Liver (tissue), 9 donors: Measurements from ENCODE around the gene RXRB. TPM values are rescaled to one million over a fixed set of nuclear protein-coding genes. Genes with fewer than 3 reads are reported as not detected.

Source experiments
- DNase-seq: peaks from one replicate; pipeline ENCODE4 v3.0.0-alpha.2; 2017; ENCODE audit warnings: low spot score
- H3K27ac ChIP-seq, 2 donors: one replicate each; pipeline ENCODE4 v1.7.0; 2013; ENCODE audit warnings: inconsistent platforms in 2 of 2, low read length in 2 of 2, control low read depth in 1 of 2, low read depth in 1 of 2, mild to moderate bottlenecking in 1 of 2
- H3K27me3 ChIP-seq, 4 donors: one replicate each; pipeline versions ENCODE4 v1.6.1 to v1.7.0; 2013; ENCODE audit warnings: low read length in 3 of 4, inconsistent platforms in 1 of 4, mild to moderate bottlenecking in 1 of 4, moderate library complexity in 1 of 4; ENCODE audit not compliant: control insufficient read depth in 4 of 4, insufficient read depth in 4 of 4
- H3K36me3 ChIP-seq, 4 donors: one replicate each; pipeline versions ENCODE4 v1.6.1 to v1.7.0; 2013; ENCODE audit warnings: low read length in 3 of 4, mild to moderate bottlenecking in 3 of 4, low read depth in 1 of 4, moderate library complexity in 1 of 4; ENCODE audit not compliant: control insufficient read depth in 4 of 4, insufficient read depth in 3 of 4
- H3K4me1 ChIP-seq, 4 donors: one replicate each; pipeline versions ENCODE4 v1.6.1 to v1.7.0; 2013; ENCODE audit warnings: low read length in 3 of 4, mild to moderate bottlenecking in 3 of 4, moderate library complexity in 1 of 4; ENCODE audit not compliant: control insufficient read depth in 4 of 4, insufficient read depth in 4 of 4
- H3K4me3 ChIP-seq, 3 donors: one replicate each; pipeline versions ENCODE4 v1.6.1 to v1.7.0; 2013; ENCODE audit warnings: low read length in 3 of 3, control low read depth in 1 of 3, low read depth in 1 of 3, mild to moderate bottlenecking in 1 of 3
- H3K9ac ChIP-seq, 2 donors: one replicate each; pipeline ENCODE4 v1.7.0; 2013; ENCODE audit warnings: low read length in 2 of 2, mild to moderate bottlenecking in 2 of 2, moderate library complexity in 2 of 2, control low read depth in 1 of 2, low read depth in 1 of 2
- H3K9me3 ChIP-seq, 4 donors: one replicate each; pipeline versions ENCODE4 v1.6.1 to v1.7.0; 2013; ENCODE audit warnings: low read length in 3 of 4; ENCODE audit not compliant: control insufficient read depth in 4 of 4
- ATF3 ChIP-seq: IDR thresholded peaks from 2 replicates; pipeline ENCODE4 v1.6.1; 2016; ENCODE audit warnings: antibody characterized with exemption
- CTCF ChIP-seq: fragments of 150-350 bp; IDR thresholded peaks from 2 replicates; pipeline ENCODE4 v1.5.1; 2017; ENCODE audit warnings: improper control_type of control experiment, low read depth, low read length; ENCODE audit not compliant: missing input control
- EGR1 ChIP-seq, 2 donors: IDR thresholded peaks; 2 replicates each; pipeline ENCODE4 v1.6.1; 2016 to 2018; ENCODE audit warnings: antibody characterized with exemption in 2 of 2, low read depth in 2 of 2
- FOXA1 ChIP-seq: IDR thresholded peaks from 2 replicates; pipeline ENCODE4 v1.6.1; 2016; ENCODE audit warnings: antibody characterized with exemption
- FOXA2 ChIP-seq: IDR thresholded peaks from 2 replicates; pipeline ENCODE4 v1.6.1; 2016; ENCODE audit warnings: antibody characterized with exemption
- GABPA ChIP-seq, 2 donors: IDR thresholded peaks in 1 of 2; conservative IDR thresholded peaks in 1 of 2; 2 replicates each; pipeline ENCODE4 v1.6.1; 2016; ENCODE audit warnings: antibody characterized with exemption in 2 of 2, mild to moderate bottlenecking in 1 of 2, moderate library complexity in 1 of 2
- HNF4A ChIP-seq, 2 donors: conservative IDR thresholded peaks; 2 replicates each; pipeline ENCODE4 v1.6.1; 2016; ENCODE audit warnings: antibody characterized with exemption in 2 of 2, mild to moderate bottlenecking in 2 of 2
- HNF4G ChIP-seq: IDR thresholded peaks from 2 replicates; pipeline ENCODE4 v1.6.1; 2016; ENCODE audit warnings: antibody characterized with exemption
- JUND ChIP-seq, 2 donors: IDR thresholded peaks; 2 replicates each; pipeline ENCODE4 v1.6.1; 2016; ENCODE audit warnings: antibody characterized with exemption in 2 of 2
- MAX ChIP-seq: IDR thresholded peaks from 2 replicates; pipeline ENCODE4 v1.6.1; 2016; ENCODE audit warnings: antibody characterized with exemption
- NR2F2 ChIP-seq: IDR thresholded peaks from 2 replicates; pipeline ENCODE4 v1.6.1; 2016; ENCODE audit warnings: antibody characterized with exemption
- RAD21 ChIP-seq, 2 donors: IDR thresholded peaks; 2 replicates each; pipeline ENCODE4 v1.6.1; 2016; ENCODE audit warnings: antibody characterized with exemption in 2 of 2, mild to moderate bottlenecking in 2 of 2
- REST ChIP-seq: IDR thresholded peaks from 2 replicates; pipeline ENCODE4 v1.6.1; 2016; ENCODE audit warnings: antibody characterized with exemption, mild to moderate bottlenecking
- RXRA ChIP-seq, 2 donors: IDR thresholded peaks; 2 replicates each; pipeline ENCODE4 v1.6.1; 2017 to 2018; ENCODE audit warnings: antibody characterized with exemption in 2 of 2, mild to moderate bottlenecking in 1 of 2
- SP1 ChIP-seq: IDR thresholded peaks from 2 replicates; pipeline ENCODE4 v1.6.1; 2018; ENCODE audit warnings: antibody characterized with exemption, mild to moderate bottlenecking
- TAF1 ChIP-seq: conservative IDR thresholded peaks from 2 replicates; pipeline ENCODE4 v1.6.1; 2016; ENCODE audit warnings: antibody characterized with exemption, mild to moderate bottlenecking
- YY1 ChIP-seq: IDR thresholded peaks from 2 replicates; pipeline ENCODE4 v1.6.1; 2016; ENCODE audit warnings: antibody characterized with exemption, mild to moderate bottlenecking
- ZBTB33 ChIP-seq: IDR thresholded peaks from 2 replicates; pipeline ENCODE4 v1.6.1; 2016; ENCODE audit warnings: antibody characterized with exemption
- WGBS: extraction: QIAGEN DNeasy Blood & Tissue Kit; methylation state at CpG from one replicate; pipeline ENCODE4 v1.1.7; 2013; 5-methylcytosine and 5-hydroxymethylcytosine counted together
- polyA plus RNA-seq, 2 donors: library from polyadenylated mRNA; stranded (reverse) in 1 of 2; unstranded in 1 of 2; fragments of 200-250 nt in 1 of 2; fragments of >200 nt in 1 of 2; fragmentation: Nextera tagmentation in 1 of 2; extraction: Ambion mirVana in 1 of 2; gene quantifications; one replicate each; pipeline versions ENCODE4 v1.2.1 to v1.2.3, GENCODE V29; 2013 to 2015
- total RNA-seq, 2 donors: library from RNA; depleted of rRNA; stranded (reverse); fragments of >200 nt; gene quantifications; one replicate each; pipeline ENCODE4 v1.2.3, GENCODE V29; 2014
- donor health status: healthy.
- donor health status: healthy.
- donor health status: healthy.
- donor health status: healthy.
- donor health status: healthy.

Gene RXRB
- total and polyA plus RNA-seq, 4 donors = 7.7 to 19.4 (median 11.7) TPM

GRCh38 chr6:33156964-33157363 lies 43.5 kb downstream of the RXRB start:
- Histone ChIP-seq H3K36me3 (no peaks in the 10 kb centered on the region), H3K9me3 (no peaks in the 10 kb centered on the region), H3K9ac (no peak overlapping the region), H3K4me1 (peaks cover 1 to 14% (median 8%) of the 10 kb centered on the region in 4 donors), H3K27me3 (no peaks in the 10 kb centered on the region), H3K27ac (no peak overlapping the region), H3K4me3 (no peak overlapping the region)
- WGBS = 71% methylated on average over 2 of the region's 2 CpGs
- no peak for TF ChIP-seq SP1
- no peak for TF ChIP-seq RXRA (IDR thresholded peaks at IDR 0.05)
- TF ChIP-seq ATF3 = no peak
- no peak for TF ChIP-seq FOXA2
- no peak for TF ChIP-seq HNF4G
- no peak for TF ChIP-seq CTCF
- no peak for TF ChIP-seq JUND (IDR thresholded peaks at IDR 0.05)
- TF ChIP-seq NR2F2 = no peak
- no peak for TF ChIP-seq FOXA1
- TF ChIP-seq MAX = no peak
- no peak for TF ChIP-seq HNF4A (conservative IDR thresholded peaks at IDR 0.05)
- no peak for TF ChIP-seq ZBTB33
- TF ChIP-seq RAD21 (IDR thresholded peaks at IDR 0.05) = no peak
- no peak for TF ChIP-seq GABPA (IDR thresholded peaks at IDR 0.05 in 1 of 2, conservative IDR thresholded peaks at IDR 0.05 in 1 of 2)
- no peak for TF ChIP-seq TAF1
- no peak for TF ChIP-seq YY1
- no peak for TF ChIP-seq EGR1 (IDR thresholded peaks at IDR 0.05; ENCODE audit: low read depth in 2 of 2)
- DNase-seq = no peak

GRCh38 chr6:33156561-33156960 lies 43.9 kb downstream of the RXRB start:
- DNase-seq = no peak
- H3K27ac ChIP-seq = no peak overlapping the region
- H3K9ac ChIP-seq = no peak overlapping the region
- no peak overlapping the region for H3K4me3 ChIP-seq
- no peak for TF ChIP-seq YY1
- no peak for TF ChIP-seq SP1
- no peak for TF ChIP-seq REST
- no peak for TF ChIP-seq FOXA1
- no peak for TF ChIP-seq HNF4A (conservative IDR thresholded peaks at IDR 0.05)
- TF ChIP-seq EGR1 (IDR thresholded peaks at IDR 0.05; ENCODE audit: low read depth in 2 of 2) = no peak
- TF ChIP-seq MAX = no peak
- no peak for TF ChIP-seq HNF4G
- no peak for TF ChIP-seq GABPA (IDR thresholded peaks at IDR 0.05 in 1 of 2, conservative IDR thresholded peaks at IDR 0.05 in 1 of 2)
- TF ChIP-seq JUND (IDR thresholded peaks at IDR 0.05) = no peak
- TF ChIP-seq CTCF = no peak
- no peak for TF ChIP-seq FOXA2
- TF ChIP-seq RAD21 (IDR thresholded peaks at IDR 0.05) = no peak
- TF ChIP-seq NR2F2 = no peak
- no peaks in the 10 kb centered on the region for H3K36me3 ChIP-seq
- no peaks in the 10 kb centered on the region for H3K27me3 ChIP-seq
- no peaks in the 10 kb centered on the region for H3K9me3 ChIP-seq
- peaks cover 1 to 10% (median 5%) of the 10 kb centered on the region in 4 donors for H3K4me1 ChIP-seq
- 85% methylated on average over 6 of the region's 6 CpGs for WGBS
